Immature natural killer cell (primary cell): ENCODE data around the gene DSCAM. TPM values are rescaled to one million over a fixed set of nuclear protein-coding genes. Genes with fewer than 3 reads are reported as not detected.

Experiments
- DNase-seq, 3 donors: peaks; one replicate each; pipeline ENCODE4 v3.0.0; 2022; ENCODE audit warnings: mixed read lengths in 1 of 3
- H3K27ac Mint-ChIP-seq, 6 donors: one replicate each; pipeline ENCODE4 v1.8.0; 2020; ENCODE audit warnings: mixed read lengths in 6 of 6, mild to moderate bottlenecking in 5 of 6, inconsistent platforms in 4 of 6, moderate library complexity in 3 of 6
- H3K27me3 Mint-ChIP-seq, 3 donors: one replicate each; pipeline ENCODE4 v1.8.0; 2020 to 2021; ENCODE audit warnings: low read depth in 3 of 3, mild to moderate bottlenecking in 3 of 3, mixed read lengths in 3 of 3, moderate library complexity in 3 of 3, inconsistent platforms in 1 of 3
- H3K36me3 Mint-ChIP-seq, 3 donors: one replicate each; pipeline ENCODE4 v1.8.0; 2020; ENCODE audit warnings: mixed read lengths in 3 of 3, inconsistent platforms in 2 of 3, mild to moderate bottlenecking in 2 of 3
- H3K4me1 Mint-ChIP-seq, 2 donors: one replicate each; pipeline ENCODE4 v1.8.0; 2020; ENCODE audit warnings: inconsistent platforms in 2 of 2, mild to moderate bottlenecking in 2 of 2, mixed read lengths in 2 of 2, moderate library complexity in 1 of 2
- H3K4me3 Mint-ChIP-seq, 5 donors: one replicate each; pipeline ENCODE4 v1.8.0; 2020; ENCODE audit warnings: mild to moderate bottlenecking in 5 of 5, mixed read lengths in 5 of 5, inconsistent platforms in 3 of 5, moderate library complexity in 3 of 5
- H3K9me3 Mint-ChIP-seq, 6 donors: one replicate each; pipeline ENCODE4 v1.8.0; 2020; ENCODE audit warnings: mild to moderate bottlenecking in 6 of 6, mixed read lengths in 6 of 6, inconsistent platforms in 4 of 6, moderate library complexity in 3 of 6
- polyA plus RNA-seq, 3 donors: library from polyadenylated mRNA; unstranded; fragments of 300-500 nt; fragmentation: Illumina TruSeq; gene quantifications; one replicate each; pipeline ENCODE4 v1.2.3, GENCODE V29; 2021

DSCAM gene
- polyA plus RNA-seq, 3 donors from 2014 or later: not detected

- Mint-ChIP-seq H3K36me3 (no peaks in the 10 kb centered on the region), H3K9me3 (peaks cover 0 to 5% (median under 1%) of the 10 kb centered on the region in 6 donors), H3K27me3 (peaks cover 0 to 4% (median 2%) of the 10 kb centered on the region in 3 donors), H3K4me3 (no peak overlapping the region), H3K4me1 (no peaks in the 10 kb centered on the region), H3K27ac (no peak overlapping the region)
- no peak for DNase-seq
Measured at GRCh38 chr21:40783404-40783803, 63.6 kb downstream of the DSCAM start.

- Mint-ChIP-seq H3K4me3 (no peak overlapping the region), H3K36me3 (no peaks in the 10 kb centered on the region), H3K27me3 (peaks cover 0 to 4% (median 3%) of the 10 kb centered on the region in 3 donors), H3K27ac (no peak overlapping the region), H3K9me3 (peaks cover 0 to 7% (median 4%) of the 10 kb centered on the region in 6 donors), H3K4me1 (no peaks in the 10 kb centered on the region)
- DNase-seq: no peak
Measured at GRCh38 chr21:40770435-40771055, 76.4 kb downstream of the DSCAM start.

DNA sequence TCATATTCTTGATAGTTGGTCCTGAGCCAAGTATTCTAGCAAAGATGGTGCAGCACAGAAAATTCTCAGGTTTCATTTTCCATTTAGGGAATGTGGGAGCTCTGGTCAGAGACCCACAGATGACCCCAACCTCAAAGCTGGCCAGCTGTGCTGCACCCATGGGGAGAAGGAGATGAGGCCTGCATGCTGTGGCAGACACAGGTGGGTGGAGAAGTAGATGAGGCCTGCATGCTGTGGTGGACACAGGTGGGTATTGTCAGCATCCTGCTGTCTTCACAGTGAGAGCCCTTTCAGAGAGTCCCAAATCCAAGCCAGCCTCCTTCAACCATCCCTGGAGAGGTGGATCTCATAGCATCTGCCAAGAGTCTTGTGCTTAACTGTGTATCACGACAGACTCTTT, 77.7 kb downstream of the DSCAM start:
- H3K4me1 Mint-ChIP-seq: no peaks in the 10 kb centered on the region
- DNase-seq: no peak
- H3K36me3 Mint-ChIP-seq: no peaks in the 10 kb centered on the region
- peaks cover 0 to 8% (median 5%) of the 10 kb centered on the region in 6 donors for H3K9me3 Mint-ChIP-seq
- no peak overlapping the region for H3K4me3 Mint-ChIP-seq
- peaks cover 0 to 4% (median 3%) of the 10 kb centered on the region in 3 donors for H3K27me3 Mint-ChIP-seq
- no peak overlapping the region for H3K27ac Mint-ChIP-seq

DNA sequence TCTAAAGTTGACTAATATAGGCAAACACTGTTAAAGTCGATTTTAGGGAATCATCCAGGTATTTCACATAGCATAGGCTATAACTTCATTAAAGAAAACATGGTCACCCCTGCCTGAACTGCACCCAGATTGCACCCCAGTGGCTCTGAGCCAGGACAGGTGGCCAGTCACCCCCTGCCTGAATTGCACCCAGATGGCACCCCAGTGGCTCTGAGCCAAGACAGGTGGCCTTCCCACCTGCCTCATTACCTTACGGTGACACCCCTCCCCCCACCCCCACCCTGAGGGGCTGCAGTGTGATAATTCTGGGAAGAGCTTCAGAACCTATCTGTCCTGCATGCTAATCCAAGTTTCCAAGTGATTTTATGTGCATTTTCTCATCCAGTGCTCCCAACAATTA, 78.9 kb downstream of the DSCAM start:
- H3K27me3 Mint-ChIP-seq: peaks cover 0 to 4% (median 0%) of the 10 kb centered on the region in 3 donors
- H3K27ac Mint-ChIP-seq: no peak overlapping the region
- H3K9me3 Mint-ChIP-seq: peaks cover 0 to 8% (median 4%) of the 10 kb centered on the region in 6 donors
- DNase-seq: no peak
- no peaks in the 10 kb centered on the region for H3K4me1 Mint-ChIP-seq
- no peaks in the 10 kb centered on the region for H3K36me3 Mint-ChIP-seq
- no peak overlapping the region for H3K4me3 Mint-ChIP-seq

DNA sequence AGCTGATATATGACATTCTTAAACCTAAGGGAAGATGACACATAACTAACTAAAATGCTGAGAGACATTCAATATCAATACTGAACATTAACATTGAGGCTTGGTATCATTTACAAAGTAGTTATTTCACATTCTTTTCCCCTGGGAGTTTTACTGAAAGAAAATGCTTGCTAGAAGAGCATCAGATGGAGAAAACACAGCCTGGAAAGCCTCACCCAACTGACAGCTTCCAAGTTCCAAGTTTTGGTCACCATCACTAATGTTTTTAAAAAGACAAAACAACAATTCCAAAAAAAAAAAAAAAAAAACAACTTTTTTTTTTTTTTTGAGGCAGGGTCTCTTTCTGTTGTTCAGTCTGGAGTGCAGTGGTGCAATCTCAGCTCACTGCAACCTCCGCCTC, 80.6 kb downstream of the DSCAM start:
- Mint-ChIP-seq H3K4me1 (no peaks in the 10 kb centered on the region), H3K27ac (no peak overlapping the region), H3K36me3 (no peaks in the 10 kb centered on the region), H3K4me3 (no peak overlapping the region), H3K27me3 (peaks cover 0 to 4% (median 4%) of the 10 kb centered on the region in 3 donors), H3K9me3 (peaks cover 0 to 8% (median 4%) of the 10 kb centered on the region in 6 donors)
- DNase-seq: no peak

DNA sequence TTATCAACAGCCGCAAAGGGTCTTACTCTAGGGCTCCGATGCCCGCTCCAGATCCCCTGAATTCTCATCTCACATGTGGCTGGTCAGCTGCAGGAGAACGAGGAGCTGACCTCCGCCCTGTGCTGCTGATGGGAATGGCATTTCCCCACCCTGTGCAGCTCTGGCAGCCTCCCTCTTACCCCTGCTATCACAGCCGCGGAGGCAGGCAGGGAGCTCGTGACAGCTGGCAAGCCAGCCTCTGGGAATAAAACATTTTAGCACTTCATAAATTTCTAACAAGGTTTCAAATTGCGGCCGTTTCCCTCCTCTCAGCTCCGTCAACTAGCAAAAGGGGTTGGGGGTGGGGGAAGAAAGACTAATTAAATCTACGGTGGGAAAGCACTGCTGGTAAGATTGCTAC, 81.1 kb downstream of the DSCAM start:
- no peaks in the 10 kb centered on the region for H3K4me1 Mint-ChIP-seq

GRCh38 chr21:40760821-40761220, 86.1 kb downstream of the DSCAM start:
- H3K9me3 Mint-ChIP-seq: peaks cover 1 to 11% (median 6%) of the 10 kb centered on the region in 6 donors
- H3K27me3 Mint-ChIP-seq: peaks cover 0 to 6% (median 2%) of the 10 kb centered on the region in 3 donors
- H3K4me1 Mint-ChIP-seq: no peaks in the 10 kb centered on the region
- no peaks in the 10 kb centered on the region for H3K36me3 Mint-ChIP-seq
- H3K27ac Mint-ChIP-seq: no peak overlapping the region
- no peak for DNase-seq
- no peak overlapping the region for H3K4me3 Mint-ChIP-seq

More for the DNA sequence above, 81.1 kb downstream of the DSCAM start:
- H3K27me3 Mint-ChIP-seq: peaks cover 0 to 4% (median 4%) of the 10 kb centered on the region in 3 donors
- no peak overlapping the region for H3K4me3 Mint-ChIP-seq
- no peak for DNase-seq
- no peaks in the 10 kb centered on the region for H3K36me3 Mint-ChIP-seq
- no peak overlapping the region for H3K27ac Mint-ChIP-seq
- peaks cover 0 to 8% (median 4%) of the 10 kb centered on the region in 6 donors for H3K9me3 Mint-ChIP-seq

DNA sequence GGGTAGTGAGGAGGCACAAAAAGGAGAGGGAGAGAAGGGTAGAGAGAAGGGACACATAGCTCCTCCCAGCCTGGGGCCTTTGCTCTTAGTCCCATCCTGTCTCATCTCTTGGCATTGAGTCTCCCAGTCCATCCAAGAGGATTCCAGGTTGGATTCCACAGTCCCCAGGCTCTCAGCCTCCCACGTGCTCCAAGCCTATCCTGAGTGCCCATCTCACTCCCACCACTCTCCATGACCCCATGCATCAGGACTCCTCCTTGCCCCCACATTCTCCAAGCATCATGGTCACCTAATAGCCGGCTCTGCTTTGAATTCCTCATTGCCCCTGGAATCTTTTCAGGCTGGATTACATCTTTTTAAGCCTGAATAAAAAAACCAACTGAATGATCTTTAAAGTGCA, 87.9 kb downstream of the DSCAM start:
- H3K4me3 Mint-ChIP-seq: no peak overlapping the region

GRCh38 chr21:40757366-40757765, 89.6 kb downstream of the DSCAM start:
- Mint-ChIP-seq H3K36me3 (peaks cover 0 to 3% (median 0%) of the 10 kb centered on the region in 3 donors), H3K4me1 (no peaks in the 10 kb centered on the region)

More for the DNA sequence above, 87.9 kb downstream of the DSCAM start:
- peaks cover 0 to 3% (median 0%) of the 10 kb centered on the region in 3 donors for H3K36me3 Mint-ChIP-seq
- peaks cover 1 to 11% (median 6%) of the 10 kb centered on the region in 6 donors for H3K9me3 Mint-ChIP-seq
- DNase-seq: no peak
- no peak overlapping the region for H3K27ac Mint-ChIP-seq
- no peaks in the 10 kb centered on the region for H3K4me1 Mint-ChIP-seq
- H3K27me3 Mint-ChIP-seq: peaks cover 0 to 8% (median 5%) of the 10 kb centered on the region in 3 donors

DNA sequence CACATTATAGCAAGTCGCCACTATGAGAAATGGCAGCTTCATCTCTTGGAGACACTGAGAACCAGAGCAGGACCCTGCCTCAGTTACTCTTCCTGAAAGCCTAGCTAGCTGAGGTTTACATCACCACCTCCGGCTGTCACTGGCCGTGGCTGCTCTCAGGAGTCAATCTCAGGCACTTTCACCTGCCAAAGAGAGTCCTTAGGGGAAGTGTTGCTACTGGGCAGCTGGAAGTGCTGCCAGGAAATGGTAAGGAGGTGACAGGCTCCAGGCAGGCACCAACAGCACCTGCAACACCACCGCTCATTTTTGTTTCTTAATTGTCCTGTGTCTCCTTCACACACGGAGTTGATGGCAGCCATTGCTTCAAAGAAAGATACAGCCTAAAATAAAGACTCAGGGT, 92.5 kb downstream of the DSCAM start:
- Mint-ChIP-seq H3K36me3 (peaks cover 0 to 3% (median 0%) of the 10 kb centered on the region in 3 donors), H3K4me3 (no peak overlapping the region)

More at GRCh38 chr21:40757366-40757765, 89.6 kb downstream of the DSCAM start:
- Mint-ChIP-seq H3K27me3 (peaks cover 0 to 10% (median 5%) of the 10 kb centered on the region in 3 donors), H3K9me3 (peaks cover 1 to 11% (median 6%) of the 10 kb centered on the region in 6 donors), H3K4me3 (no peak overlapping the region), H3K27ac (no peak overlapping the region)
- no peak for DNase-seq

GRCh38 chr21:40753756-40754155, 93.2 kb downstream of the DSCAM start:
- DNase-seq: no peak
- Mint-ChIP-seq H3K4me1 (no peaks in the 10 kb centered on the region), H3K27ac (no peak overlapping the region), H3K36me3 (peaks cover 0 to 3% (median 0%) of the 10 kb centered on the region in 3 donors), H3K27me3 (peaks cover 0 to 6% (median 5%) of the 10 kb centered on the region in 3 donors), H3K4me3 (no peak overlapping the region), H3K9me3 (peaks cover 0 to 7% (median 4%) of the 10 kb centered on the region in 6 donors)

More for the DNA sequence above, 92.5 kb downstream of the DSCAM start:
- no peaks in the 10 kb centered on the region for H3K4me1 Mint-ChIP-seq
- H3K27me3 Mint-ChIP-seq: peaks cover 0 to 6% (median 5%) of the 10 kb centered on the region in 3 donors
- H3K9me3 Mint-ChIP-seq: peaks cover 1 to 7% (median 4%) of the 10 kb centered on the region in 6 donors
- H3K27ac Mint-ChIP-seq: no peak overlapping the region
- no peak for DNase-seq

GRCh38 chr21:40752125-40752524, 94.8 kb downstream of the DSCAM start:
- Mint-ChIP-seq H3K4me3 (no peak overlapping the region), H3K36me3 (peaks cover 0 to 3% (median 0%) of the 10 kb centered on the region in 3 donors), H3K4me1 (no peaks in the 10 kb centered on the region), H3K27me3 (peaks cover 0 to 5% (median 5%) of the 10 kb centered on the region in 3 donors), H3K27ac (no peak overlapping the region), H3K9me3 (peaks cover 0 to 7% (median 2%) of the 10 kb centered on the region in 6 donors)
- DNase-seq: no peak

DNA sequence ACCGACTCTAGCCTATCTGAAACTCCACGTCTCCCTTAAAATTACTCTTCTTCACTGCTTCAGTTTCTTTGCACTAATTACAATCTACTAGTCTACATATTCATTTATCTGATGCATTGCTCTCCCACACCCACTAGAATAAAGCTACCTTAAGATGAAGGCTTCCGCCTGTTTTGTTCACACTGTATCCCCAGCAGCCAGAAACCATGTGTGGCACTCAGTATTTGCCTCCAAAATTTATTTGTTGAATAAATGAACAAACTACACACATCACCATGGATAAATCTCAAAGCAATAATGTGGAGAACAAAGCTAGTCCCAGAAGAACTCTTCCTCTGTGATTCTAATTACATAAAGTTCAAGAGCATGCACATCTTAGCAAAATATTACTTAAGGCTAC, 95.7 kb downstream of the DSCAM start:
- Mint-ChIP-seq H3K27ac (no peak overlapping the region), H3K36me3 (peaks cover 0 to 3% (median 0%) of the 10 kb centered on the region in 3 donors), H3K4me1 (no peaks in the 10 kb centered on the region), H3K27me3 (peaks cover 0 to 7% (median 5%) of the 10 kb centered on the region in 3 donors), H3K4me3 (no peak overlapping the region), H3K9me3 (peaks cover 0 to 10% (median 2%) of the 10 kb centered on the region in 6 donors)
- DNase-seq: no peak

- peaks cover 0 to 6% (median 2%) of the 10 kb centered on the region in 6 donors for H3K9me3 Mint-ChIP-seq
- peaks cover 0 to 3% (median 0%) of the 10 kb centered on the region in 3 donors for H3K27me3 Mint-ChIP-seq
- no peak for DNase-seq
- no peaks in the 10 kb centered on the region for H3K36me3 Mint-ChIP-seq
- no peak overlapping the region for H3K27ac Mint-ChIP-seq
- H3K4me1 Mint-ChIP-seq: no peaks in the 10 kb centered on the region
- H3K4me3 Mint-ChIP-seq: no peak overlapping the region
Measured at GRCh38 chr21:40736145-40736544, 110.8 kb downstream of the DSCAM start.
